Vagina (tissue), 2 donors: Measurements from ENCODE around the gene GATA2.

ENCODE experiments used
- CTCF ChIP-seq, 3 experiments: fragments of 450-650 bp in 2 of 3; fragments of 200-600 bp in 1 of 3; sonication (generic) in 1 of 3; IDR thresholded peaks; one replicate each; pipeline ENCODE4 v1.5.1; 2017 to 2019; ENCODE audit warnings: antibody characterized with exemption in 3 of 3, mild to moderate bottlenecking in 2 of 3, moderate library complexity in 2 of 3
- POLR2A ChIP-seq, 2 donors: fragments of 450-650 bp; IDR thresholded peaks; one replicate each; pipeline ENCODE4 v1.6.1; 2017; ENCODE audit warnings: antibody characterized with exemption in 2 of 2, mild to moderate bottlenecking in 2 of 2, moderate library complexity in 2 of 2
- POLR2AphosphoS5 ChIP-seq, 2 donors: sonication (generic); formaldehyde crosslinking; IDR thresholded peaks; one replicate each; pipeline ENCODE4 v1.9.0; 2017; ENCODE audit warnings: antibody characterized with exemption in 2 of 2, mild to moderate bottlenecking in 2 of 2, low read depth in 1 of 2; ENCODE audit not compliant: insufficient read depth in 1 of 2

- TF ChIP-seq POLR2A (IDR thresholded peaks at IDR 0.05) (no peak), CTCF (IDR thresholded peaks at IDR 0.05) (no peak), POLR2AphosphoS5 (IDR thresholded peaks at IDR 0.05; ENCODE audit: insufficient read depth in 1 of 2, low read depth in 1 of 2) (no peak)
Observed at GRCh38 chr3:128466840-128467541, 26.0 kb downstream of the GATA2 start, which contains the start of gene DNAJB8.
